ENCODE data around the gene SLC16A10.
"Not testable (repeated sequence)": the region's sequence is repeated elsewhere in the genome, so short reads cannot be mapped to it uniquely, and the experiment has no call there.

The SLC16A10 gene

GRCh38 chr6:111134236-111134869, 47.0 kb downstream of the SLC16A10 start:
- not testable (repeated sequence) for DNase-seq

GRCh38 chr6:111137489-111138093, 50.3 kb downstream of the SLC16A10 start:
- not testable (repeated sequence) for DNase-seq

GRCh38 chr6:111147440-111147839, 60.1 kb downstream of the SLC16A10 start:
- DNase-seq = no peak

- no peak for DNase-seq
Measured at GRCh38 chr6:111148110-111148509, 60.8 kb downstream of the SLC16A10 start.

- no peak for DNase-seq
Measured at GRCh38 chr6:111150577-111150976, 63.3 kb downstream of the SLC16A10 start.

GRCh38 chr6:111154981-111155380, 67.7 kb downstream of the SLC16A10 start:
- no peak for DNase-seq

- no peak for DNase-seq
Measured at GRCh38 chr6:111157412-111157811, 70.1 kb downstream of the SLC16A10 start.

- DNase-seq = no peak
Measured at GRCh38 chr6:111159633-111160032, 72.3 kb downstream of the SLC16A10 start.

- no peak for DNase-seq
Measured at GRCh38 chr6:111161650-111162049, 74.3 kb downstream of the SLC16A10 start.

GRCh38 chr6:111162504-111162903, 75.2 kb downstream of the SLC16A10 start:
- DNase-seq = no peak

- DNase-seq = no peak
Measured at GRCh38 chr6:111171577-111172400, 84.5 kb downstream of the SLC16A10 start.

- no peak for DNase-seq
Measured at GRCh38 chr6:111172563-111172962, 85.3 kb downstream of the SLC16A10 start.

- DNase-seq = no peak
Measured at GRCh38 chr6:111173341-111173740, 86.0 kb downstream of the SLC16A10 start.

- DNase-seq = no peak
Measured at GRCh38 chr6:111173946-111174345, 86.6 kb downstream of the SLC16A10 start.

- no peak for DNase-seq
Measured at GRCh38 chr6:111175109-111175508, 87.8 kb downstream of the SLC16A10 start.

- no peak for DNase-seq
Measured at GRCh38 chr6:111176038-111176759, 88.9 kb downstream of the SLC16A10 start.

- no peak for DNase-seq
Measured at GRCh38 chr6:111176760-111177099, 89.4 kb downstream of the SLC16A10 start.

- DNase-seq = no peak
Measured at GRCh38 chr6:111177131-111177530, 89.8 kb downstream of the SLC16A10 start.

- DNase-seq = no peak
Measured at GRCh38 chr6:111183702-111184517, 96.6 kb downstream of the SLC16A10 start.

GRCh38 chr6:111184827-111185532, 97.7 kb downstream of the SLC16A10 start:
- DNase-seq = no peak

GRCh38 chr6:111185954-111186353, 98.7 kb downstream of the SLC16A10 start:
- peak; percentile 2 for DNase-seq

- no peak for DNase-seq
Measured at GRCh38 chr6:111187874-111188273, 100.6 kb downstream of the SLC16A10 start.
